ENCODE results near the gene UBE2H. TPM values are rescaled to one million over a fixed set of nuclear protein-coding genes. Genes with fewer than 3 reads are reported as not detected.
"Not testable (repeated sequence)": the region's sequence is repeated elsewhere in the genome, so short reads cannot be mapped to it uniquely, and the experiment has no call there.

UBE2H gene
- polyA plus RNA-seq, 4 donors = 112 to 140 (median 128) TPM

- no peak for DNase-seq (ENCODE audit: low read depth in 4 of 4, low spot score in 3 of 4)
These were observed 70.2 kb downstream of the UBE2H start for GRCh38 chr7:129882531-129882930.

- DNase-seq (ENCODE audit: low read depth in 4 of 4, low spot score in 3 of 4) = no peak
These were observed 75.5 kb downstream of the UBE2H start for GRCh38 chr7:129877146-129877792.

GRCh38 chr7:129875745-129876411, 76.9 kb downstream of the UBE2H start:
- no peak for DNase-seq (ENCODE audit: low read depth in 4 of 4, low spot score in 3 of 4)

- no peak for DNase-seq (ENCODE audit: low read depth in 4 of 4, low spot score in 3 of 4)
These were observed 77.6 kb downstream of the UBE2H start for GRCh38 chr7:129875160-129875559.

- no peak for DNase-seq (ENCODE audit: low read depth in 4 of 4, low spot score in 3 of 4)
These were observed 78.0 kb downstream of the UBE2H start for GRCh38 chr7:129874722-129875121.

- no peak for DNase-seq (ENCODE audit: low read depth in 4 of 4, low spot score in 3 of 4)
These were observed 80.7 kb downstream of the UBE2H start for GRCh38 chr7:129872054-129872453.

- no peak for DNase-seq (ENCODE audit: low read depth in 4 of 4, low spot score in 3 of 4)
These were observed 82.1 kb downstream of the UBE2H start for GRCh38 chr7:129870668-129871067.

GRCh38 chr7:129866251-129866650, 86.5 kb downstream of the UBE2H start:
- DNase-seq (ENCODE audit: low read depth in 4 of 4, low spot score in 3 of 4) = no peak

- no peak for DNase-seq (ENCODE audit: low read depth in 4 of 4, low spot score in 3 of 4)
These were observed 86.9 kb downstream of the UBE2H start for GRCh38 chr7:129865925-129866201.

GRCh38 chr7:129865093-129865924, 87.5 kb downstream of the UBE2H start:
- DNase-seq (ENCODE audit: low read depth in 4 of 4, low spot score in 3 of 4) = no peak

GRCh38 chr7:129864676-129865075, 88.1 kb downstream of the UBE2H start:
- not testable (repeated sequence) for DNase-seq (ENCODE audit: low read depth in 4 of 4, low spot score in 3 of 4)

- no peak for DNase-seq (ENCODE audit: low read depth in 4 of 4, low spot score in 3 of 4)
These were observed 88.7 kb downstream of the UBE2H start for GRCh38 chr7:129864042-129864441.

GRCh38 chr7:129862682-129863081, 90.1 kb downstream of the UBE2H start:
- DNase-seq (ENCODE audit: low read depth in 4 of 4, low spot score in 3 of 4) = no peak

- DNase-seq (ENCODE audit: low read depth in 4 of 4, low spot score in 3 of 4) = not testable (repeated sequence)
These were observed 92.0 kb downstream of the UBE2H start for GRCh38 chr7:129860784-129861183.

- DNase-seq (ENCODE audit: low read depth in 4 of 4, low spot score in 3 of 4) = no peak
These were observed 93.6 kb downstream of the UBE2H start for GRCh38 chr7:129859183-129859582.

GRCh38 chr7:129858490-129858889, 94.3 kb downstream of the UBE2H start:
- no peak for DNase-seq (ENCODE audit: low read depth in 4 of 4, low spot score in 3 of 4)

- no peak for DNase-seq (ENCODE audit: low read depth in 4 of 4, low spot score in 3 of 4)
These were observed 95.4 kb downstream of the UBE2H start for GRCh38 chr7:129857313-129857712.

GRCh38 chr7:129855935-129856717, 96.6 kb downstream of the UBE2H start:
- no peak for DNase-seq (ENCODE audit: low read depth in 4 of 4, low spot score in 3 of 4)

GRCh38 chr7:129855234-129855673, 97.5 kb downstream of the UBE2H start:
- DNase-seq (ENCODE audit: low read depth in 4 of 4, low spot score in 3 of 4) = no peak

- no peak for DNase-seq (ENCODE audit: low read depth in 4 of 4, low spot score in 3 of 4)
These were observed 98.4 kb downstream of the UBE2H start for GRCh38 chr7:129854401-129854800.

All from right renal pelvis (tissue), 4 donors.